Gastrocnemius medialis (tissue), 4 donors: ENCODE results near the gene TRIO.

Experiments
- CTCF ChIP-seq, 5 experiments: fragments of 450-650 bp in 3 of 5; fragments of 200-600 bp in 2 of 5; sonication (generic) in 2 of 5; IDR thresholded peaks in 4 of 5; conservative IDR thresholded peaks in 1 of 5; 1 replicate in 4 of 5; 2 replicates in 1 of 5; pipeline ENCODE4 v1.5.1; 2016 to 2019; ENCODE audit warnings: antibody characterized with exemption in 5 of 5, mild to moderate bottlenecking in 3 of 5, moderate library complexity in 3 of 5
- POLR2A ChIP-seq, 2 donors: fragments of 450-650 bp; IDR thresholded peaks; one replicate each; pipeline ENCODE4 v1.6.1; 2017; ENCODE audit warnings: antibody characterized with exemption in 2 of 2, mild to moderate bottlenecking in 2 of 2, moderate library complexity in 2 of 2

GRCh38 chr5:14332746-14333145, 189.6 kb downstream of the TRIO start:
- no peak for TF ChIP-seq CTCF (IDR thresholded peaks at IDR 0.05 in 4 of 5, conservative IDR thresholded peaks at IDR 0.05 in 1 of 5)
- no peak for TF ChIP-seq POLR2A (IDR thresholded peaks at IDR 0.05)
